ENCODE results near the gene PKD1L1.
"Not testable (repeated sequence)": the region's sequence is repeated elsewhere in the genome, so short reads cannot be mapped to it uniquely, and the experiment has no call there.

Gene PKD1L1

GRCh38 chr7:47803846-47804245 lies 144.4 kb downstream of the PKD1L1 start:
- Histone ChIP-seq H3K9ac (no peak overlapping the region), H3K4me1 (peaks cover 14% of the 10 kb centered on the region), H3K36me3 (no peaks in the 10 kb centered on the region), H3K9me3 (no peaks in the 10 kb centered on the region), H3K4me2 (no peak overlapping the region), H4K20me1 (no peaks in the 10 kb centered on the region), H3K27ac (no peak overlapping the region), H3K27me3 (no peaks in the 10 kb centered on the region), H3K4me3 (no peak overlapping the region)
- TF ChIP-seq Cebpa-rat (IDR thresholded peaks at IDR 0.05) = no peak

- no peak overlapping the region for H3K9ac ChIP-seq
- H3K4me1 ChIP-seq = peaks cover 13% of the 10 kb centered on the region
- no peak overlapping the region for H3K27ac ChIP-seq
These were observed 145.2 kb downstream of the PKD1L1 start for GRCh38 chr7:47803025-47803424.

GRCh38 chr7:47801423-47801822 lies 146.8 kb downstream of the PKD1L1 start:
- no peaks in the 10 kb centered on the region for H3K36me3 ChIP-seq
- H3K9me3 ChIP-seq = no peaks in the 10 kb centered on the region
- no peak overlapping the region for H3K4me2 ChIP-seq
- no peak for TF ChIP-seq Cebpa-rat (IDR thresholded peaks at IDR 0.05)
- H4K20me1 ChIP-seq = no peaks in the 10 kb centered on the region
- no peak overlapping the region for H3K4me3 ChIP-seq
- H3K4me1 ChIP-seq = no peaks in the 10 kb centered on the region
- H3K27ac ChIP-seq = no peak overlapping the region
- H3K27me3 ChIP-seq = no peaks in the 10 kb centered on the region
- H3K9ac ChIP-seq = no peak overlapping the region

More at GRCh38 chr7:47803025-47803424, 145.2 kb downstream of the PKD1L1 start:
- H3K9me3 ChIP-seq = no peaks in the 10 kb centered on the region
- no peak overlapping the region for H3K4me3 ChIP-seq
- H4K20me1 ChIP-seq = no peaks in the 10 kb centered on the region
- H3K27me3 ChIP-seq = no peaks in the 10 kb centered on the region
- no peak overlapping the region for H3K4me2 ChIP-seq
- TF ChIP-seq Cebpa-rat (IDR thresholded peaks at IDR 0.05) = no peak
- H3K36me3 ChIP-seq = no peaks in the 10 kb centered on the region

GRCh38 chr7:47799524-47799923 lies 148.7 kb downstream of the PKD1L1 start:
- TF ChIP-seq Cebpa-rat (IDR thresholded peaks at IDR 0.05) = no peak
- no peak overlapping the region for H3K4me2 ChIP-seq
- no peaks in the 10 kb centered on the region for H4K20me1 ChIP-seq
- H3K27ac ChIP-seq = no peak overlapping the region
- no peaks in the 10 kb centered on the region for H3K4me1 ChIP-seq
- no peak overlapping the region for H3K9ac ChIP-seq
- H3K9me3 ChIP-seq = 0 out of 2 replicates have a peak, but pooled peaks cover 2% of the 10 kb centered on the region
- H3K4me3 ChIP-seq = no peak overlapping the region
- H3K27me3 ChIP-seq = no peaks in the 10 kb centered on the region
- H3K36me3 ChIP-seq = no peaks in the 10 kb centered on the region

GRCh38 chr7:47796347-47796746 lies 151.9 kb downstream of the PKD1L1 start:
- no peak for TF ChIP-seq Cebpa-rat (IDR thresholded peaks at IDR 0.05)
- no peak overlapping the region for H3K27ac ChIP-seq
- H3K4me1 ChIP-seq = no peaks in the 10 kb centered on the region
- no peak overlapping the region for H3K4me3 ChIP-seq
- no peak overlapping the region for H3K4me2 ChIP-seq
- no peaks in the 10 kb centered on the region for H3K27me3 ChIP-seq
- no peak overlapping the region for H3K9ac ChIP-seq
- no peaks in the 10 kb centered on the region for H3K36me3 ChIP-seq
- H4K20me1 ChIP-seq = no peaks in the 10 kb centered on the region
- 0 out of 2 replicates have a peak, but pooled peaks cover 8% of the 10 kb centered on the region for H3K9me3 ChIP-seq

- Histone ChIP-seq H3K27me3 (no peaks in the 10 kb centered on the region), H3K9me3 (0 out of 2 replicates have a peak, but pooled peaks cover 8% of the 10 kb centered on the region), H3K4me1 (no peaks in the 10 kb centered on the region), H4K20me1 (no peaks in the 10 kb centered on the region), H3K9ac (no peak overlapping the region), H3K4me2 (no peak overlapping the region), H3K4me3 (no peak overlapping the region), H3K36me3 (no peaks in the 10 kb centered on the region), H3K27ac (no peak overlapping the region)
- TF ChIP-seq Cebpa-rat (IDR thresholded peaks at IDR 0.05) = no peak
These were observed 152.6 kb downstream of the PKD1L1 start for GRCh38 chr7:47795631-47796030.

GRCh38 chr7:47795126-47795525 lies 153.1 kb downstream of the PKD1L1 start:
- not testable (repeated sequence) for H3K4me1 ChIP-seq, H3K9me3 ChIP-seq, H3K27ac ChIP-seq

GRCh38 chr7:47794016-47794415 lies 154.2 kb downstream of the PKD1L1 start:
- no peak overlapping the region for H3K4me2 ChIP-seq
- H3K27me3 ChIP-seq = no peaks in the 10 kb centered on the region
- H4K20me1 ChIP-seq = no peaks in the 10 kb centered on the region
- H3K36me3 ChIP-seq = no peaks in the 10 kb centered on the region
- 0 out of 2 replicates have a peak, but pooled peaks cover 8% of the 10 kb centered on the region for H3K9me3 ChIP-seq
- H3K4me3 ChIP-seq = no peak overlapping the region
- no peak overlapping the region for H3K27ac ChIP-seq
- TF ChIP-seq Cebpa-rat (IDR thresholded peaks at IDR 0.05) = no peak
- H3K4me1 ChIP-seq = no peaks in the 10 kb centered on the region
- H3K9ac ChIP-seq = no peak overlapping the region

More at GRCh38 chr7:47795126-47795525, 153.1 kb downstream of the PKD1L1 start:
- not testable (repeated sequence) for H3K27me3 ChIP-seq, H4K20me1 ChIP-seq, H3K36me3 ChIP-seq, H3K4me3 ChIP-seq, H3K4me2 ChIP-seq, H3K9ac ChIP-seq

- H3K9ac ChIP-seq, H3K4me2 ChIP-seq, H3K4me3 ChIP-seq, H3K36me3 ChIP-seq, H4K20me1 ChIP-seq, H3K9me3 ChIP-seq, H3K27me3 ChIP-seq, H3K4me1 ChIP-seq, H3K27ac ChIP-seq: not testable (repeated sequence)
These were observed 155.1 kb downstream of the PKD1L1 start for GRCh38 chr7:47793186-47793585.

GRCh38 chr7:47792521-47793121 lies 155.6 kb downstream of the PKD1L1 start:
- TF ChIP-seq Cebpa-rat (IDR thresholded peaks at IDR 0.05) = no peak
- no peaks in the 10 kb centered on the region for H3K4me1 ChIP-seq
- no peak overlapping the region for H3K4me2 ChIP-seq
- no peak overlapping the region for H3K4me3 ChIP-seq
- H4K20me1 ChIP-seq = no peaks in the 10 kb centered on the region
- no peaks in the 10 kb centered on the region for H3K36me3 ChIP-seq
- H3K27ac ChIP-seq = no peak overlapping the region
- 0 out of 2 replicates have a peak, but pooled peaks cover 8% of the 10 kb centered on the region for H3K9me3 ChIP-seq
- H3K9ac ChIP-seq = no peak overlapping the region
- no peaks in the 10 kb centered on the region for H3K27me3 ChIP-seq

GRCh38 chr7:47791682-47792081 lies 156.6 kb downstream of the PKD1L1 start:
- 0 out of 2 replicates have a peak, but pooled peaks cover 8% of the 10 kb centered on the region for H3K9me3 ChIP-seq
- H3K27me3 ChIP-seq = no peaks in the 10 kb centered on the region
- no peaks in the 10 kb centered on the region for H3K36me3 ChIP-seq
- no peaks in the 10 kb centered on the region for H3K4me1 ChIP-seq
- no peak overlapping the region for H3K4me3 ChIP-seq
- TF ChIP-seq Cebpa-rat (IDR thresholded peaks at IDR 0.05) = no peak
- H3K9ac ChIP-seq = no peak overlapping the region
- H3K4me2 ChIP-seq = no peak overlapping the region
- no peak overlapping the region for H3K27ac ChIP-seq
- no peaks in the 10 kb centered on the region for H4K20me1 ChIP-seq
